Activated naive CD4-positive, alpha-beta T cell treated with anti-CD3 and anti-CD28 coated beads, Interleukin-2, amount 50 U/mL, for 24 hours (primary cell): ENCODE data around the gene FRMD5.
"Not testable (repeated sequence)": the region's sequence is repeated elsewhere in the genome, so short reads cannot be mapped to it uniquely, and the experiment has no call there.

Experiments
- H3K27ac Mint-ChIP-seq: one replicate; pipeline ENCODE4 v1.8.0; 2021; ENCODE audit warnings: mild to moderate bottlenecking, mixed read lengths
- H3K27me3 Mint-ChIP-seq: one replicate; pipeline ENCODE4 v1.8.0; 2021; ENCODE audit warnings: mixed read lengths
- H3K36me3 Mint-ChIP-seq: one replicate; pipeline ENCODE4 v1.8.0; 2021; ENCODE audit warnings: mixed read lengths
- H3K4me1 Mint-ChIP-seq: one replicate; pipeline ENCODE4 v1.8.0; 2021; ENCODE audit warnings: mixed read lengths
- H3K4me3 Mint-ChIP-seq: one replicate; pipeline ENCODE4 v1.8.0; 2021; ENCODE audit warnings: mild to moderate bottlenecking, mixed read lengths
- H3K9me3 Mint-ChIP-seq: one replicate; pipeline ENCODE4 v1.8.0; 2021; ENCODE audit warnings: mixed read lengths

Gene FRMD5

GRCh38 chr15:44000248-44000647 lies 194.8 kb downstream of the FRMD5 start:
- not testable (repeated sequence) for H3K4me1 Mint-ChIP-seq, H3K9me3 Mint-ChIP-seq, H3K36me3 Mint-ChIP-seq, H3K27ac Mint-ChIP-seq, H3K27me3 Mint-ChIP-seq, H3K4me3 Mint-ChIP-seq

- Mint-ChIP-seq H3K9me3 (no peaks in the 10 kb centered on the region), H3K4me1 (no peaks in the 10 kb centered on the region), H3K4me3 (no peak overlapping the region), H3K27me3 (peaks cover 4% of the 10 kb centered on the region), H3K27ac (no peak overlapping the region), H3K36me3 (no peaks in the 10 kb centered on the region)
Observed at GRCh38 chr15:43998607-43999006, 196.5 kb downstream of the FRMD5 start.

- Mint-ChIP-seq H3K9me3 (no peaks in the 10 kb centered on the region), H3K27ac (no peak overlapping the region)
Observed at GRCh38 chr15:43991206-43991605, 203.9 kb downstream of the FRMD5 start.

GRCh38 chr15:43989938-43990337 lies 205.1 kb downstream of the FRMD5 start:
- H3K9me3 Mint-ChIP-seq: no peaks in the 10 kb centered on the region
- H3K27ac Mint-ChIP-seq: no peak overlapping the region
- H3K4me1 Mint-ChIP-seq: no peaks in the 10 kb centered on the region
- H3K36me3 Mint-ChIP-seq: no peaks in the 10 kb centered on the region
- H3K27me3 Mint-ChIP-seq: no peaks in the 10 kb centered on the region
- H3K4me3 Mint-ChIP-seq: no peak overlapping the region

More at GRCh38 chr15:43991206-43991605, 203.9 kb downstream of the FRMD5 start:
- H3K4me3 Mint-ChIP-seq: no peak overlapping the region
- H3K36me3 Mint-ChIP-seq: no peaks in the 10 kb centered on the region
- no peaks in the 10 kb centered on the region for H3K27me3 Mint-ChIP-seq
- H3K4me1 Mint-ChIP-seq: no peaks in the 10 kb centered on the region

- Mint-ChIP-seq H3K4me3 (no peak overlapping the region), H3K27me3 (no peaks in the 10 kb centered on the region), H3K4me1 (no peaks in the 10 kb centered on the region), H3K9me3 (no peaks in the 10 kb centered on the region), H3K27ac (no peak overlapping the region), H3K36me3 (no peaks in the 10 kb centered on the region)
Observed at GRCh38 chr15:43988900-43989299, 206.2 kb downstream of the FRMD5 start.

- no peaks in the 10 kb centered on the region for H3K36me3 Mint-ChIP-seq
Observed at GRCh38 chr15:43987924-43988323, 207.1 kb downstream of the FRMD5 start.

GRCh38 chr15:43985976-43986680 lies 208.9 kb downstream of the FRMD5 start:
- Mint-ChIP-seq H3K27me3 (peaks cover 12% of the 10 kb centered on the region), H3K4me1 (no peaks in the 10 kb centered on the region), H3K9me3 (no peaks in the 10 kb centered on the region), H3K27ac (no peak overlapping the region), H3K4me3 (no peak overlapping the region), H3K36me3 (no peaks in the 10 kb centered on the region)

More at GRCh38 chr15:43987924-43988323, 207.1 kb downstream of the FRMD5 start:
- Mint-ChIP-seq H3K27ac (no peak overlapping the region), H3K4me1 (no peaks in the 10 kb centered on the region), H3K9me3 (no peaks in the 10 kb centered on the region), H3K27me3 (peaks cover 5% of the 10 kb centered on the region), H3K4me3 (no peak overlapping the region)

- H3K4me1 Mint-ChIP-seq: peaks cover 6% of the 10 kb centered on the region
- peaks cover 6% of the 10 kb centered on the region for H3K9me3 Mint-ChIP-seq
- peaks cover 12% of the 10 kb centered on the region for H3K27me3 Mint-ChIP-seq
Observed at GRCh38 chr15:43981576-43981975, 213.5 kb downstream of the FRMD5 start.

GRCh38 chr15:43977072-43977884 lies 217.8 kb downstream of the FRMD5 start:
- Mint-ChIP-seq H3K27me3 (peaks cover 7% of the 10 kb centered on the region), H3K27ac (no peak overlapping the region), H3K4me1 (peaks cover 13% of the 10 kb centered on the region), H3K9me3 (peaks cover 6% of the 10 kb centered on the region), H3K36me3 (peaks cover 2% of the 10 kb centered on the region), H3K4me3 (no peak overlapping the region)

More at GRCh38 chr15:43981576-43981975, 213.5 kb downstream of the FRMD5 start:
- Mint-ChIP-seq H3K27ac (no peak overlapping the region), H3K36me3 (peaks cover 2% of the 10 kb centered on the region), H3K4me3 (no peak overlapping the region)

GRCh38 chr15:43975770-43976169 lies 219.3 kb downstream of the FRMD5 start:
- H3K27ac Mint-ChIP-seq: no peak overlapping the region
- H3K9me3 Mint-ChIP-seq: peaks cover 6% of the 10 kb centered on the region
- no peak overlapping the region for H3K4me3 Mint-ChIP-seq
- peaks cover 13% of the 10 kb centered on the region for H3K4me1 Mint-ChIP-seq
- no peaks in the 10 kb centered on the region for H3K27me3 Mint-ChIP-seq
- H3K36me3 Mint-ChIP-seq: peaks cover 2% of the 10 kb centered on the region

- Mint-ChIP-seq H3K27me3 (no peaks in the 10 kb centered on the region), H3K27ac (no peak overlapping the region), H3K4me3 (no peak overlapping the region), H3K36me3 (peaks cover 2% of the 10 kb centered on the region), H3K4me1 (peaks cover 13% of the 10 kb centered on the region), H3K9me3 (peaks cover 6% of the 10 kb centered on the region)
Observed at GRCh38 chr15:43975326-43975725, 219.7 kb downstream of the FRMD5 start.

- Mint-ChIP-seq H3K4me1 (peaks cover 13% of the 10 kb centered on the region), H3K27ac (no peak overlapping the region), H3K36me3 (peaks cover 2% of the 10 kb centered on the region), H3K4me3 (no peak overlapping the region), H3K27me3 (no peaks in the 10 kb centered on the region), H3K9me3 (peaks cover 6% of the 10 kb centered on the region)
Observed at GRCh38 chr15:43974852-43975251, 220.2 kb downstream of the FRMD5 start.

GRCh38 chr15:43969802-43970375 lies 225.2 kb downstream of the FRMD5 start:
- Mint-ChIP-seq H3K9me3 (no peaks in the 10 kb centered on the region), H3K27ac (no peak overlapping the region), H3K4me3 (no peak overlapping the region), H3K36me3 (no peaks in the 10 kb centered on the region), H3K27me3 (peaks cover 3% of the 10 kb centered on the region), H3K4me1 (peaks cover 2% of the 10 kb centered on the region)

- peaks cover 3% of the 10 kb centered on the region for H3K27me3 Mint-ChIP-seq
- no peaks in the 10 kb centered on the region for H3K36me3 Mint-ChIP-seq
- no peak overlapping the region for H3K27ac Mint-ChIP-seq
Observed at GRCh38 chr15:43968551-43968950, 226.5 kb downstream of the FRMD5 start.

GRCh38 chr15:43966646-43967045 lies 228.4 kb downstream of the FRMD5 start:
- H3K4me3 Mint-ChIP-seq: no peak overlapping the region
- no peaks in the 10 kb centered on the region for H3K4me1 Mint-ChIP-seq
- H3K27ac Mint-ChIP-seq: no peak overlapping the region
- no peaks in the 10 kb centered on the region for H3K9me3 Mint-ChIP-seq
- H3K27me3 Mint-ChIP-seq: peaks cover 3% of the 10 kb centered on the region
- H3K36me3 Mint-ChIP-seq: no peaks in the 10 kb centered on the region

More at GRCh38 chr15:43968551-43968950, 226.5 kb downstream of the FRMD5 start:
- Mint-ChIP-seq H3K9me3 (no peaks in the 10 kb centered on the region), H3K4me3 (no peak overlapping the region), H3K4me1 (no peaks in the 10 kb centered on the region)

- Mint-ChIP-seq H3K27me3 (peaks cover 17% of the 10 kb centered on the region), H3K36me3 (no peaks in the 10 kb centered on the region), H3K4me1 (no peaks in the 10 kb centered on the region), H3K27ac (no peak overlapping the region), H3K9me3 (no peaks in the 10 kb centered on the region), H3K4me3 (no peak overlapping the region)
Observed at GRCh38 chr15:43958861-43959330, 236.2 kb downstream of the FRMD5 start.
